ENCODE results near the gene TMC4. TPM values are rescaled to one million over a fixed set of nuclear protein-coding genes. Genes with fewer than 3 reads are reported as not detected.
A peak's percentile ranks its signal among the peaks of the same experiment; 100 is the strongest.
"Not testable (repeated sequence)": the region's sequence is repeated elsewhere in the genome, so short reads cannot be mapped to it uniquely, and the experiment has no call there.

Gene TMC4
- total RNA-seq, 8 experiments from 2014 or later: 0.76 to 2.8 (median 1.5) TPM

DNA sequence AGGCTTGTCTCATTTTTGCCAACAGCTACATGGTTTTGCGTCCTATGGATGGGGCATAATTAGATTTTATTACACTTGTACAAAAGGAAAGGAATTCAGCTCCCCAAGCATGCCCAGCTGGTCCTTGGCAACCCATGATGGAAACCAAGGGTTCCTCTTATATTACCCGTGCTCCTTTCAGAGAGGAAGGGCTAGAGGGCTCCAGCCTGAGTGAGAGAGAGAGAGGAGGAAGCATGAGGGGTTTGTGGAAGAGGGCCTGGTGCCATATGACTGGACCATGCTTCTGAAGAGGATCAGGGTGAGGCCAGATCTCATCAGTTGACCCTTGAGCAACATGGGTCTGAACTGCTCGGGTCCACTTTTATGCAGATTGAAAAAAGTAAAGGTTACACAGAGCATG lies 24.2 kb upstream of the TMC4 start:
- in situ Hi-C loops (cut with MboI; ENCODE audit: low pct_unique_long_range_greater_than_20kb in 2 of 9, low sequenced_read_pairs in 9 of 9, unreplicated experiment in 9 of 9): no loop called here
- no peak overlapping the region for H3K4me3 ChIP-seq
- ATAC-seq (replicated peaks in 6 of 8): no peak
- H3K4me1 ChIP-seq (replicated peaks in 1 of 2): peaks cover 11 to 13% of the 10 kb centered on the region in 2 donors
- WGBS, 10 experiments: 64 to 100% (median 86%) methylated on average over 1 to 3 of the region's 3 CpGs; no CpG with 5 or more reads in 1 of the 10 experiments
- no peak overlapping the region for H3K27ac ChIP-seq

DNA sequence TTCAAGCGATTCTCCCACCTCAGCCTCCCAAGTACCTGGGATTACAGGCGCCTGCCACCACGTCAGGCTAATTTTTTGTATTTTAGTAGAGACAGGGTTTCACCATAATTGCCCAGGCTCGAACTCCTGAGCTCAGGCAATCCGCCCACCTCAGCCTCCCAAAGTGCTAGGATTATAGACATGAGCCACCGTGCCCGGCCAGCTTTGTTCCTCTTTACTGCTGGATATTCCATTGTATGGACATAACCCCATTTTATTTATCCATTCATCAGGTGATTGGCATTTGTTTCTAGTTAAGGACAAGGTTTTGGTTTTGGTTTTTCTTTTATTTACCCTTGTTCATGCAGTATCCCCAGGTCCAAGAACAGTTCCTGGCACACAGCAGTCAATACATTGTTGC lies 23.6 kb upstream of the TMC4 start:
- in situ Hi-C loops (cut with MboI; ENCODE audit: low pct_unique_long_range_greater_than_20kb in 2 of 9, low sequenced_read_pairs in 9 of 9, unreplicated experiment in 9 of 9): no loop called here
- H3K27ac ChIP-seq: no peak overlapping the region
- ATAC-seq (replicated peaks in 6 of 8): no peak
- 92 to 100% (median 95%) methylated on average over 2 to 7 of the region's 7 CpGs; no CpG with 5 or more reads in 4 of the 10 experiments for WGBS, 10 experiments
- no peak overlapping the region for H3K4me3 ChIP-seq
- H3K4me1 ChIP-seq (replicated peaks in 1 of 2): peaks cover 8 to 10% of the 10 kb centered on the region in 2 donors

DNA sequence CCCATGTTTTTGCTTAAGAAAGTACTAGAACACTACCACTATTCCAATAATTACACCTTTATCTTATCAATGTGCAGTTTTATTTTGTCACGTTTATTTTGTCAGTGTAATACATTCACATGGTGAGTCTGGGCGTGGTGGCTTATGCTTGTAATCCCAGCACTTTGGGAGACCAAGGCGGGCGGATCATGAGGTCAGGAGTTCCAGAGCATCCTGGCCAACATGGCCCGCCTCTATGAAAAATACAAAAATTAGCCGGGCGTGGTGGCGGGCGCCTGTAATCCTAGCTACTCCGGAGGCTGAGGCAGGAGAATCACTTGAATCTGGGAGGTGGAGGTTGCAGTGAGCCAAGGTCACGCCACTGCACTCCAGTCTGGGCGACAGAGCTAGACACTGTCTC lies 21.5 kb upstream of the TMC4 start:
- H3K4me1 ChIP-seq (replicated peaks in 1 of 2); in situ Hi-C loops (cut with MboI; ENCODE audit: low pct_unique_long_range_greater_than_20kb in 2 of 9, low sequenced_read_pairs in 9 of 9, unreplicated experiment in 9 of 9); H3K27ac ChIP-seq; ATAC-seq (replicated peaks in 6 of 8); H3K4me3 ChIP-seq: not testable (repeated sequence)
- 60 to 100% (median 91%) methylated on average over 1 to 12 of the region's 12 CpGs for WGBS, 10 experiments

DNA sequence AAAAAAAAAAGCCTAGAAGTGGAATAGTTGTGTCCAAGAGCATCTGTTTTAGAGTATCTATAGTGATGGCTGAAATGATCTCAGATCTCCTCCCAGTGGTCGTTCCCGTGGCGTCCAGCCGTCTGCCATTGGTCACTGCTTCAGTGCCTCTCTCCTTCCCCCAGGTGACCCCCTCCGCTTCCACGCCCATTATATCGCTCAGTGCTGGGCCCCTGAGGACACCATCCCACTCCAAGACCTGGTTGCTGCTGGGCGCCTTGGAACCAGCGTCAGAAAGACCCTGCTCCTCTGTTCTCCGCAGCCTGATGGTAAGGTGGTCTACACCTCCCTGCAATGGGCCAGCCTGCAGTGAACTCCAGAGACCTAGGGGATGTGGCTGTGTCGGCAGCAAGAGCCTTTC lies 20.1 kb upstream of the TMC4 start:
- Histone ChIP-seq H3K4me1 (replicated peaks in 1 of 2) (peaks cover 9 to 11% of the 10 kb centered on the region in 2 donors), H3K27ac (no peak overlapping the region), H3K4me3 (no peak overlapping the region)
- WGBS, 10 experiments: 57 to 100% (median 82%) methylated on average over 1 to 4 of the region's 11 CpGs; no CpG with 5 or more reads in 5 of the 10 experiments
- in situ Hi-C loops (cut with MboI; ENCODE audit: low pct_unique_long_range_greater_than_20kb in 2 of 9, low sequenced_read_pairs in 9 of 9, unreplicated experiment in 9 of 9): no loop called here
- no peak for ATAC-seq (replicated peaks in 6 of 8)

DNA sequence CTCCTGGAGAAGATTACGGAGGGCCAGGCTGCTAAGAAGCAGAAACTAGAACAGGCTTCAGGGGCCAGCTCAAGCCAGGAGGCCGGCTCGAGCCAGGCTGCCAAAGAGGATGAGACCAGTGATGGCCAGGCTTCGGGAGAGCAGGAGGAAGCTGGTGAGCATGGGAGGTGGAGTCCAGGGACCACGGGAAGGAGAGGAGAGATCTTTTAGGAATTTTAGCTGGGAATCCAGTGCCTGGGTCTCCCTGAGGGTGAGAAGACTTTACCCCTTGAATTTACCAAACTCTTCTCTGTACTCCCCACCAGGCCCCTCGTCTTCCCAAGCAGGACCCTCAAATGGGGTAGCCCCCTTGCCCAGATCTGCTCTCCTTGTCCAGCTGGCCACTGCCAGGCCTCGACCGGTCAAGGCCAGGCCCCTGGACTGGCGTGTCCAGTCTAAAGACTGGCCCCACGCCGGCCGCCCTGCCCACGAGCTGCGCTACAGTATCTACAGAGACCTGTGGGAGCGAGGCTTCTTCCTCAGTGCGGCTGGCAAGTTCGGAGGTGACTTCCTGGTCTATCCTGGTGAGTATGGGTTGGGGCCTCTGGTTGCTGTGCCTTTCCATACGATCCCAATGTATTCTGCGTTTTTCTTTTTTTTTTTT lies 19.0 kb upstream of the TMC4 start:
- 0 to 86% (median 40%) methylated on average over 1 to 10 of the region's 19 CpGs; no CpG with 5 or more reads in 1 of the 10 experiments for WGBS, 10 experiments

DNA sequence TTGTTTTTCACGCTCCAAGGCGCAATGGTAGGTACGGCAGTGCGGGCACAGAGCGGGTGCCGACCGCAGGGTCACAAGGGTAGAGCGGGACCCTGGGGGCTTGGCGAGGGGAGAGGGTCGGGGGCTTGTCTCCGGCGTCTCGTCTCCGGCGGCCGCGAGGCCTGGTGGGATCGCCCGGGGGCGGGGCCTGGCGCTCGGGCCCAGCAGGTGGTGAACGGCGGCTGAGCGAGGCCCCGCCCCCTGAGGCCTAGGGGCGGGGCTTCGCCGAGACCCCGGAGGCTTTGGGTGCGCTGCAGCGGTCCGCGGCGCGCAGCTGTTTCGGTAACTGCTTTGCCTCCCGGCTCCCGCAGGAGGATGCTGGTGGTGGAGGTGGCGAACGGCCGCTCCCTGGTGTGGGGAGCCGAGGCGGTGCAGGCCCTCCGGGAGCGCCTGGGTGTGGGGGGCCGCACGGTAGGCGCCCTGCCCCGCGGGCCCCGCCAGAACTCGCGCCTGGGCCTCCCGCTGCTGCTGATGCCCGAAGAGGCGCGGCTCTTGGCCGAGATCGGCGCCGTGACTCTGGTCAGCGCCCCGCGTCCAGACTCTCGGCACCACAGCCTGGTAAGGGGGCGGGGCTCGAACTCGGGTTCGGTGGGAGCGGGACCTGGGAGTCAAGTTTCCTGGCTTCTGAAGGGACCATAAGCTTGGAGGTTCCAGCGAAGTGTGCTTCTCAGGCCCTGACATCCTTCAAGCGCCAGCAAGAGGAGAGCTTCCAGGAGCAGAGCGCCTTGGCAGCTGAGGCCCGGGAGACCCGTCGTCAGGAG lies 18.3 kb upstream of the TMC4 start, which contains the start of gene TSEN34:
Gene TSEN34 (plus strand): TSS at position 298 of the 800 bp plus-strand sequence. CDS start 57 bp downstream, at position 355.
- in situ Hi-C loops (cut with MboI; ENCODE audit: low pct_unique_long_range_greater_than_20kb in 2 of 9, low sequenced_read_pairs in 9 of 9, unreplicated experiment in 9 of 9): no loop called here
- Histone ChIP-seq H3K4me3 (peak within 1 kb of the TSS; percentile 79 to 94 (median 87)), H3K27ac (peak within 1 kb of the TSS; percentile 97 to 99), H3K4me1 (replicated peaks in 1 of 2) (peaks cover 10 to 11% of the 10 kb centered on the region in 2 donors)
- WGBS, 10 experiments: 0 to 20% (median 3%) methylated on average over 1 to 7 of the region's 77 CpGs; no CpG with 5 or more reads in 4 of the 10 experiments
- peak; percentile 12 to 33 (median 30) for ATAC-seq (replicated peaks in 6 of 8)

More for the DNA sequence above, 19.0 kb upstream of the TMC4 start:
- peaks cover 10 to 11% of the 10 kb centered on the region in 2 donors for H3K4me1 ChIP-seq (replicated peaks in 1 of 2)
- no peak for ATAC-seq (replicated peaks in 6 of 8)
- in situ Hi-C loops (cut with MboI; ENCODE audit: low pct_unique_long_range_greater_than_20kb in 2 of 9, low sequenced_read_pairs in 9 of 9, unreplicated experiment in 9 of 9): no loop called here
- peak overlapping the region; percentile 79 to 94 (median 87) for H3K4me3 ChIP-seq
- H3K27ac ChIP-seq: peak overlapping the region; percentile 97 to 99

DNA sequence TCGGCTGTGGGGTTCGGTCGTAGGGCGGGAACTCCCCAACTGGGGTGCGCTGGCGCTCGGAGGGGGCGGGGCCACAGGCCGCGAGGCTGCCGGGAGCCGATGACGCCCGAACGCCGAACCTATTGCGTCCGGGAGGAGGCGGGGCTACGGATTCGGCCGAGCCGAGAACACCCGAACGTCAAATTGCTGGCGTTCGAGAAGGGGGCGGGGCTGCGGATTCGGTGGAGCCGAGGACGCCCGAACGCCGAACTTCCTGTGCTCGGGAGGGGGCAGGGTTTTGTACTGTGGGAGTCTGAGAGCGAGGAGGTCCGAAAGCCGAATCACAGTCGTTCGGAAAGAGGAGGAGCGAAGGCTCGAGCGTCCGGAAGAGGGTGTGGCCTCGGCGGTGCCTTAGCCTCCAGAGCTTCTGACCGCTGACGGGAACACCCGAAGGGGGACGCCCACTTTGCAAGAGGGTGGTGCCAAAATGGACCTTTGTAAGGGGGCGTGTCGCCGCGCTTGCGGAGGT lies 17.6 kb upstream of the TMC4 start:
- peak overlapping the region; percentile 79 to 94 (median 87) for H3K4me3 ChIP-seq
- peaks cover 10 to 11% of the 10 kb centered on the region in 2 donors for H3K4me1 ChIP-seq (replicated peaks in 1 of 2)
- H3K27ac ChIP-seq: peak overlapping the region; percentile 97 to 99
- in situ Hi-C loops (cut with MboI; ENCODE audit: low pct_unique_long_range_greater_than_20kb in 2 of 9, low sequenced_read_pairs in 9 of 9, unreplicated experiment in 9 of 9): no loop called here
- WGBS, 10 experiments: 0 to 2% (median 0%) methylated on average over 3 to 18 of the region's 56 CpGs; no CpG with 5 or more reads in 5 of the 10 experiments
- peak; percentile 42 to 67 (median 63) for ATAC-seq (replicated peaks in 6 of 8)

DNA sequence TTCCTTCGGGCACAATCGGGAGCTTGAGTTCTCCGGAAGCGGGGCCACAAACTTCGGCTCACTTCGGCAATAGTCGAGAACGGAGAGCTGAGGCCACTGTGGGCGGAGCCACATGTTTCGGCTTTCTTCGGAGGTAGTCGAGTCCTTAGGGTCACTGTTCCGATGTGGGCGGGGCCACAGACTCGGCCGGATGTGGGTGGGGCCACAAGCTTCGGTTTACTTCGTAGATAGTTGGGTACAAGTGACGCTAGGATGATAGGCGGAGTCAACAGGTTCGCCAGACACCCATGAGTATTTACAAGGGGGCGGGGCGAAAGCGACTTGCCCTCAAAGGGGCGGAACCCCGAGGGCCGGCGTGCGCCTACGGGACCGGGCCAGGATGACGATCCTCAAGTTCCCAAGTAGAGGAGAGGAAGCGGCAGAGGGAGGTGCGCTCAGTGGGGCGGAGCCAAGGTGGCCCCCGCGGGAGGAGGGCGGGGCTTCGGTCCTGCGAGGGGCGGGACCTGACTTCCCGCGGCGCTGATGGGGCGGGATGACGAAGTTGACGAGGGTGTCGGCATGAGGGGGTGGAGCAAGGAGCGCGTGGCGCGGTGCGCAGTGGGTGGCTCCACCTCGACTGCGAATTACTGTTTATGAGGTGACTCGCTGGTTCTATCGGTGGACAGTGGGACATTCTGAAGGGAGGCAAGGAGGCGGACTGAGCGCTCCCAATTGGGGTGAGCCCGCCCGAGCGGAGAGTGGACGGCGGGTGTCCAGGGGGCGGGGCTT lies 17.0 kb upstream of the TMC4 start:
- WGBS, 10 experiments: 0 to 20% (median 2%) methylated on average over 1 to 13 of the region's 65 CpGs; no CpG with 5 or more reads in 5 of the 10 experiments
- in situ Hi-C loops (cut with MboI; ENCODE audit: low pct_unique_long_range_greater_than_20kb in 2 of 9, low sequenced_read_pairs in 9 of 9, unreplicated experiment in 9 of 9): no loop called here
- peak overlapping the region; percentile 79 to 94 (median 87) for H3K4me3 ChIP-seq
- peaks cover 10 to 11% of the 10 kb centered on the region in 2 donors for H3K4me1 ChIP-seq (replicated peaks in 1 of 2)
- H3K27ac ChIP-seq: peak overlapping the region; percentile 97 to 99
- ATAC-seq (replicated peaks in 6 of 8): peak; percentile 44 to 66 (median 60)

DNA sequence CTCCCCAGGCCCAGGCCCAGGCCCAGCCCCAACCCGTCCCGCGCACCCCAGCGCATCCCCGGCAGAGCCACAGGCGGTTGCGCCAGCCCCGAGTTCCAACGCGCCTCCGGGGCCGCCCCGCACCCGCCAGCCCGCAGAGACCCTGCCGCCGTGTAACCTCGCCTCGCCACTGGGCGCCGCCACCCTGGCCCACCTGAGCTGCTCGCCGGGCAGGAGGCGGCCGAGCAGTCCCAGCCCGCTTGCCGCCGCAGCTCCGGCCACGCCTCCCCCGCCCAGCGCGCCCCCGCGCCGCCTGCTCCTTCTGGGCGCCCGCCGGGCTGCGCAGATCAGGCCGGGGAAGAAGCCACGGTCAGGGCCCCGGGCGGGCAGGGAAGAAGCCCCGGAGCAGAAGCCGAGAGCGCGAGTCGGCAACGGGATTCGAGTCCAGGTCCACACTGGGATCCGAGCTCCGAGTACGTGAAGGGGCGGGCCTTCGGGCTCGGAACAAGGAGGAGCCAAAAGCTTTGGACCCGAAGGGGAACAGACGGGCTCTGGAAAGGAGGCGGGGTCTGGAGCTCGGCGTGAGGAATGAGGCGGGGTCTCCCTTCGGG lies 16.3 kb upstream of the TMC4 start, which contains the start of gene MBOAT7:
Gene MBOAT7 (minus strand): TSS at position 436 of the 590 bp plus-strand sequence. CDS start 1,072 bp downstream, outside the sequence.
- Histone ChIP-seq H3K4me1 (replicated peaks in 1 of 2) (peaks cover 10 to 11% of the 10 kb centered on the region in 2 donors), H3K27ac (peak within 1 kb of the TSS; percentile 97 to 99), H3K4me3 (peak within 1 kb of the TSS; percentile 79 to 94 (median 87))
- in situ Hi-C loops (cut with MboI; ENCODE audit: low pct_unique_long_range_greater_than_20kb in 2 of 9, low sequenced_read_pairs in 9 of 9, unreplicated experiment in 9 of 9): no loop called here
- 0 to 2% methylated on average over 3 to 8 of the region's 64 CpGs; no CpG with 5 or more reads in 8 of the 10 experiments for WGBS, 10 experiments
- peak in 7 of 8 experiments; percentile 26 to 38 (median 35) for ATAC-seq (replicated peaks in 6 of 8)

DNA sequence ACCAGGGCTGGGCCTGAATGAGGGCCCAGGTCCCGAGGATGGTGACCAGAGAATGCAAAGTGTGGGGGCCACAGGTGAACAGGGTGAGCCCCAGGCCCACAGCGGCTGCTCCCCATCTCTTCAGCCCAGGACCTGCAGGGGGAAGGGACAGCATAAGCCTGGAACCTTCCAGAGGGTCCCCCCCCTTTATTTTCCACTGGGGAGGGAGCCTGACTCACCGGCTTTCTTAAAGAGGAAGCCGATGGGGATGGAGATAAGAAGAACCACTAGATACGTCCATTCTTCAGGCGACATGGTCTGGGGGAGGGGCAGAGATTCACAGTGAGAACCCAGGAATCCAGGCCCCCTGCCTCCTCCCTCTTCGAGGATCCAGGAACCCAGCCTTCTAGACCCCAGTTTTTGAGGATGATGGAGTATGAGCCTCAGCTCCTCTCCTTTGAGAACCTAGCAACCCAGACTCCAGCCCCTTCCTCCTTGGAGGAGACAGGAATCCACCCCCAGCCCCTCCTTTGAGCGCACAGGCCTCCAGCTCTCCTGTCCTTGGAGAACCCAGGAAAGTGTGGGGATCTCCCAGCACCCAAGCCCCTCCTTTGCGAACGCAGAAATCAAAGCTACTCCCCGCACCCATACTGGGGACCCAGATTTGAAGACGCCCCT lies 15.4 kb upstream of the TMC4 start:
- H3K4me3 ChIP-seq: peak overlapping the region; percentile 58 to 94 (median 82)
- in situ Hi-C loops (cut with MboI; ENCODE audit: low pct_unique_long_range_greater_than_20kb in 2 of 9, low sequenced_read_pairs in 9 of 9, unreplicated experiment in 9 of 9): no loop called here
- WGBS, 10 experiments: 0 to 80% (median 41%) methylated on average over 1 to 3 of the region's 12 CpGs; no CpG with 5 or more reads in 1 of the 10 experiments

DNA sequence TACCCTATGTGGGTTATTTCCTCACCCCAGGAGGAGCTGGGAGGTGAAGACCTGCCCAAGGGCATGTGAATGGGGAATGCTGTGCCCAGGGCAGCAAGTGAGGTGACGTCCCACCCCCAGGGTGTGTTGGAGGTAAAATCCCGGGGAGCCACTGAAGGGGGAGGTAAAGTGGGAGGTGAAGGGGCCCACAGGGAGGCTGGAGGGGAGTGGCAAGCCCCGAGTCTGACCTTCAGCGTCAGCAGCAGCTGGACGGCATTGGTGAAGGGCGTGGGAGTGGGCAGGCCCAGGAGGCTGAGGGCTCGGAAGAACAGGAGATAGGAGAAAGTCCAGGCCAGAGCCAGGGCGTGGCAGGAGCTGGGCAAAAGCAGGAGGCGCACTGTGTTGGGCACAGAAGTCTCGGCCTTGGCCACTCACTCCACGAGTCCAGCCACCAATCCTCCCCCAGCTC lies 14.0 kb upstream of the TMC4 start:
- no peak overlapping the region for H3K27ac ChIP-seq
- WGBS, 10 experiments: 80 to 100% (median 87%) methylated on average over 1 to 4 of the region's 11 CpGs; no CpG with 5 or more reads in 7 of the 10 experiments
- no peak for ATAC-seq (replicated peaks in 6 of 8)
- no peak overlapping the region for H3K4me3 ChIP-seq
- in situ Hi-C loops (cut with MboI; ENCODE audit: low pct_unique_long_range_greater_than_20kb in 2 of 9, low sequenced_read_pairs in 9 of 9, unreplicated experiment in 9 of 9): no loop called here
- peaks cover 4% of the 10 kb centered on the region in 2 donors for H3K4me1 ChIP-seq (replicated peaks in 1 of 2)

More for the DNA sequence above, 15.4 kb upstream of the TMC4 start:
- ATAC-seq (replicated peaks in 6 of 8): no peak
- H3K27ac ChIP-seq: peak overlapping the region; percentile 90 to 92
- H3K4me1 ChIP-seq (replicated peaks in 1 of 2): peaks cover 10 to 11% of the 10 kb centered on the region in 2 donors

Measured in motor neuron (in vitro differentiated cells).